HepG2 (cell line): ENCODE results near the gene GNPDA1. TPM values are rescaled to one million over a fixed set of nuclear protein-coding genes. Genes with fewer than 3 reads are reported as not detected.

Experiments used
- ATAC-seq: fragments of 200-7000 bp; cut with Tn5 transposase; 3 replicates; pipeline ENCODE4 v1.9.1; 2020; ENCODE audit warnings: mild to moderate bottlenecking, moderate library complexity
- BruUV-seq: library from RNA; stranded (reverse); fragments of 400-500 nt; replicated peaks from 2 replicates; lab custom pipeline; 2021; lab: Mats Ljungman, UMichigan
- CTCF ChIA-PET: fragments of 300-600 bp; formaldehyde crosslinking; extraction: SDS; loops from one replicate; lab custom pipeline; 2021; ENCODE audit warnings: low total read pairs, inconsistent platforms, low intra/inter-chr PET ratio; lab: Yijun Ruan, JAX
- POLR2A ChIA-PET: fragments of 350-600 bp; sonication (Branson Sonifier 250); formaldehyde crosslinking; loops from one replicate; lab custom pipeline; 2020; ENCODE audit warnings: antibody characterized with exemption, inconsistent platforms; lab: Yijun Ruan, JAX
- DNase-seq: peaks from one replicate; pipeline ENCODE4 v3.0.0-alpha.2; 2015; ENCODE audit warnings: low spot score
- FAIRE-seq: peaks from 3 replicates; lab custom pipeline; 2011; peaks lifted over from hg19 to GRCh38; lab: Jason Lieb, UNC
- H2AFZ ChIP-seq: one replicate; pipeline ENCODE4 v1.6.1; 2011; ENCODE audit warnings: low read length, inconsistent platforms
- H3K27ac ChIP-seq: fragments of 300-600 bp; 3 replicates; pipeline ENCODE4 v1.8.0; 2011; ENCODE audit warnings: mixed run types, mild to moderate bottlenecking, mixed read lengths, low read length, inconsistent platforms; ENCODE audit not compliant: insufficient read depth; ENCODE audit errors: extremely low read length
- H3K27me3 ChIP-seq, 2 experiments: fragments of 200-600 bp in 1 of 2; 2 replicates in 1 of 2; 3 replicates in 1 of 2; pipeline versions ENCODE4 v1.6.0 to v1.8.0; 2011; ENCODE audit warnings: low read length in 2 of 2, mild to moderate bottlenecking in 2 of 2, moderate library complexity in 2 of 2, inconsistent platforms in 1 of 2; ENCODE audit not compliant: insufficient read depth in 2 of 2, control insufficient read depth in 1 of 2
- H3K36me3 ChIP-seq, 2 experiments: fragments of 200-600 bp in 1 of 2; replicated peaks in 1 of 2; 2 replicates in 1 of 2; 3 replicates in 1 of 2; pipeline versions ENCODE4 v1.5.1 to v1.8.0; 2011; ENCODE audit warnings: low read length in 2 of 2, inconsistent platforms in 1 of 2; ENCODE audit not compliant: insufficient read depth in 2 of 2, control insufficient read depth in 1 of 2
- H3K4me1 ChIP-seq: 2 replicates; pipeline ENCODE4 v1.5.1; 2012; ENCODE audit warnings: low read length, inconsistent platforms; ENCODE audit not compliant: insufficient read depth
- H3K4me2 ChIP-seq: 2 replicates; pipeline ENCODE4 v1.6.0; 2011; ENCODE audit warnings: low read depth, low read length, inconsistent platforms
- H3K4me3 ChIP-seq, 3 experiments: fragments of 200-600 bp in 1 of 3; sonication (generic), shearing (Covaris generic) in 1 of 3; replicated peaks in 1 of 3; 2 replicates each; pipeline ENCODE4 v1.5.1; 2011 to 2016; ENCODE audit warnings: low read length in 3 of 3, inconsistent platforms in 2 of 3, low read depth in 2 of 3, mild to moderate bottlenecking in 2 of 3, control low read depth in 1 of 3, mixed read lengths in 1 of 3; ENCODE audit not compliant: insufficient read depth in 1 of 3
- H3K79me2 ChIP-seq: one replicate; pipeline ENCODE4 v1.6.1; 2011; ENCODE audit warnings: low read length, inconsistent platforms; ENCODE audit not compliant: insufficient read depth
- H3K9ac ChIP-seq: 2 replicates; pipeline ENCODE4 v1.6.0; 2011; ENCODE audit warnings: mild to moderate bottlenecking, low read depth, low read length, inconsistent platforms; ENCODE audit not compliant: insufficient read depth
- H3K9me3 ChIP-seq: 2 replicates; pipeline ENCODE4 v1.5.1; 2012; ENCODE audit warnings: mild to moderate bottlenecking, low read length
- H4K20me1 ChIP-seq: 2 replicates; pipeline ENCODE4 v1.6.0; 2011; ENCODE audit warnings: inconsistent platforms, mild to moderate bottlenecking, low read length, moderate library complexity; ENCODE audit not compliant: insufficient read depth
- ARHGAP35 ChIP-seq: sonication (generic); formaldehyde crosslinking; IDR thresholded peaks from 2 replicates; pipeline ENCODE4 v1.9.0; 2022; ENCODE audit warnings: mild to moderate bottlenecking, inconsistent platforms, moderate library complexity, missing genetic modification reagents, borderline replicate concordance
- ATRX ChIP-seq: sonication (generic); formaldehyde crosslinking; IDR thresholded peaks from 2 replicates; pipeline ENCODE4 v1.4.0; 2020; ENCODE audit warnings: missing genetic modification reagents, borderline replicate concordance
- CBX1 ChIP-seq: IDR thresholded peaks from one replicate; pipeline ENCODE4 v1.6.1; 2016; ENCODE audit warnings: antibody characterized with exemption, low read depth
- CENPT ChIP-seq: sonication (generic); formaldehyde crosslinking; IDR thresholded peaks from 2 replicates; pipeline ENCODE4 v1.8.0; 2022; ENCODE audit warnings: low read depth, mild to moderate bottlenecking, moderate library complexity, missing genetic modification reagents
- EEA1 ChIP-seq: sonication (generic); formaldehyde crosslinking; IDR thresholded peaks from 2 replicates; pipeline ENCODE4 v1.5.1; 2020; ENCODE audit warnings: mild to moderate bottlenecking, missing genetic modification reagents, borderline replicate concordance
- HDAC1 ChIP-seq: sonication (generic); formaldehyde crosslinking; IDR thresholded peaks from 2 replicates; pipeline ENCODE4 v1.5.1; 2020; ENCODE audit warnings: mild to moderate bottlenecking, missing genetic modification reagents
- MIER2 ChIP-seq: IDR thresholded peaks from 2 replicates; pipeline ENCODE4 v1.6.1; 2016; ENCODE audit warnings: missing biosample characterization, missing genetic modification reagents
- MTF1 ChIP-seq: sonication (generic); formaldehyde crosslinking; IDR thresholded peaks from 2 replicates; pipeline ENCODE4 v1.5.0; 2020; ENCODE audit warnings: missing genetic modification reagents
- RCOR2 ChIP-seq: IDR thresholded peaks from 2 replicates; pipeline ENCODE4 v1.6.1; 2016; ENCODE audit warnings: missing biosample characterization, missing genetic modification reagents
- RORA ChIP-seq: sonication (generic); formaldehyde crosslinking; IDR thresholded peaks from 2 replicates; pipeline ENCODE4 v1.5.0; 2020; ENCODE audit warnings: mild to moderate bottlenecking, missing genetic modification reagents, moderate library complexity
- ZNF570 ChIP-seq: sonication (generic); formaldehyde crosslinking; IDR thresholded peaks from 2 replicates; pipeline ENCODE4 v1.4.0; 2020; ENCODE audit warnings: mild to moderate bottlenecking, missing genetic modification reagents, borderline replicate concordance
- ZNF792 ChIP-seq: IDR thresholded peaks from 2 replicates; pipeline ENCODE4 v1.6.1; 2016
- ZNF878 ChIP-seq: sonication (generic); formaldehyde crosslinking; IDR thresholded peaks from 2 replicates; pipeline ENCODE4 v1.8.1; 2023; ENCODE audit warnings: mild to moderate bottlenecking, missing genetic modification reagents, moderate library complexity
- WGBS: methylation state at CpG from one replicate; pipeline ENCODE4 v1.1.6; 2017; ENCODE audit warnings: low lambda C conversion rate; 5-methylcytosine and 5-hydroxymethylcytosine counted together
- in situ Hi-C: cut with HindIII; loops from 2 replicates; pipeline ENCODE4 v1.10.0; 2017; ENCODE audit warnings: low pct_unique_long_range_greater_than_20kb; ENCODE audit not compliant: extremely low pct_ligation_motif_present
- intact Hi-C: fragments of 100-400 bp; cut with micrococcal nuclease; formaldehyde crosslinking; loops from one replicate; pipeline ENCODE4 v1.10.0; 2022; ENCODE audit not compliant: unreplicated experiment
- polyA plus RNA-seq, 8 experiments: library from polyadenylated mRNA; depleted of rRNA in 3 of 8; stranded (reverse) in 7 of 8; unstranded in 1 of 8; fragments of >200 nt; fragmentation: Illumina TruSeq in 4 of 8; extraction: Trizol in 4 of 8; gene quantifications; 2 replicates each; pipeline versions ENCODE4 v1.2.1 to v1.2.3, GENCODE V29; 2011 to 2016; ENCODE audit warnings: low read depth in 4 of 8, missing spikeins in 1 of 8, mixed read lengths in 1 of 8; ENCODE audit not compliant: insufficient read depth in 1 of 8
- total RNA-seq, 5 experiments: library from RNA; depleted of rRNA; stranded (reverse); fragments of >200 nt; fragmentation: Illumina TruSeq; extraction: Trizol; gene quantifications; 2 replicates each; pipeline ENCODE4 v1.2.3, GENCODE V29; 2016; ENCODE audit warnings: low read depth in 1 of 5
- TF ChIP-seq, protein P1 (sequence below): sonication (generic); formaldehyde crosslinking; IDR thresholded peaks from 2 replicates; pipeline ENCODE4 v1.4.0; 2020; ENCODE audit warnings: missing genetic modification reagents
- TF ChIP-seq, protein P2 (sequence below): sonication (generic); formaldehyde crosslinking; IDR thresholded peaks from 2 replicates; pipeline ENCODE4 v1.4.0; 2020; ENCODE audit warnings: missing genetic modification reagents

The GNPDA1 gene
- total and polyA plus RNA-seq, 2 of the 13 experiments (the other 11 are each of a cell fraction or from before 2014, with no cell fraction given): 6.0 to 54.1 TPM

DNA sequence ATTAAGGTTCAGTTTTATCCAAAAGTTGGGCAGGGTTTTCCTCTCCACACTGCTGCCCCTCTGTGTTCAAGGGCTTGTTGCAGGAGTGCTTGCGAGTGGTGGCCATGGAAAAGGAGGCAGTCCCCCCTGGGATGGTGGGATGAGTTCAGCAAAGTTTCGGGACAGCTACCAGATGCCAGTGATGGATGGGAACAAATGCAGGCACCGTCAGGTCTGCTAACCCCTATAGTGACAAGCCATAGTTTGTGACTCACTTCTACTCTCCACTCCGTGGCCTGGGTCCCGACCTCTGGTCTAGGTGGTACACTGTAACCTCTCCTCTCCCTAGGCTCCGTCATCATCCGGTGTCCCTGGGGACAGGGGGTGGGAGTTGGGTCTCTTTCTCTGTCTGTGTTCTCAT, 47.8 kb downstream of the GNPDA1 start:
- H3K36me3 ChIP-seq: no peaks in the 10 kb centered on the region
- no peak overlapping the region for H2AFZ ChIP-seq
- WGBS: 11% methylated on average over 6 of the region's 7 CpGs
- TF ChIP-seq, protein P1, sequence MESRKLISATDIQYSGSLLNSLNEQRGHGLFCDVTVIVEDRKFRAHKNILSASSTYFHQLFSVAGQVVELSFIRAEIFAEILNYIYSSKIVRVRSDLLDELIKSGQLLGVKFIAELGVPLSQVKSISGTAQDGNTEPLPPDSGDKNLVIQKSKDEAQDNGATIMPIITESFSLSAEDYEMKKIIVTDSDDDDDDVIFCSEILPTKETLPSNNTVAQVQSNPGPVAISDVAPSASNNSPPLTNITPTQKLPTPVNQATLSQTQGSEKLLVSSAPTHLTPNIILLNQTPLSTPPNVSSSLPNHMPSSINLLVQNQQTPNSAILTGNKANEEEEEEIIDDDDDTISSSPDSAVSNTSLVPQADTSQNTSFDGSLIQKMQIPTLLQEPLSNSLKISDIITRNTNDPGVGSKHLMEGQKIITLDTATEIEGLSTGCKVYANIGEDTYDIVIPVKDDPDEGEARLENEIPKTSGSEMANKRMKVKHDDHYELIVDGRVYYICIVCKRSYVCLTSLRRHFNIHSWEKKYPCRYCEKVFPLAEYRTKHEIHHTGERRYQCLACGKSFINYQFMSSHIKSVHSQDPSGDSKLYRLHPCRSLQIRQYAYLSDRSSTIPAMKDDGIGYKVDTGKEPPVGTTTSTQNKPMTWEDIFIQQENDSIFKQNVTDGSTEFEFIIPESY: no peak
- no peak for TF ChIP-seq ZNF878 (CRISPR knock-in tag)
- no peak for TF ChIP-seq RORA (CRISPR knock-in tag)
- TF ChIP-seq MTF1 (CRISPR knock-in tag): no peak
- no peak overlapping the region for H3K9ac ChIP-seq
- intact Hi-C loops: no loop called here
- ChIA-PET CTCF (no interaction called here), POLR2A (no interaction called here)
- no peak overlapping the region for H3K4me3 ChIP-seq
- in situ Hi-C loops: no loop called here
- no TSS peak for BruUV-seq
- H3K27ac ChIP-seq: no peak overlapping the region
- no peaks in the 10 kb centered on the region for H4K20me1 ChIP-seq
- H3K79me2 ChIP-seq: peaks cover 4% of the 10 kb centered on the region
- DNase-seq (no peak), FAIRE-seq (no peak), ATAC-seq (no peak; the same call in 2 of the 3 replicates)
- H3K9me3 ChIP-seq: no peaks in the 10 kb centered on the region
- H3K4me1 ChIP-seq: peaks cover 55% of the 10 kb centered on the region
- H3K27me3 ChIP-seq: no peaks in the 10 kb centered on the region; a peak in 3 of 5 replicates
- peak overlapping the region; percentile 40 for H3K4me2 ChIP-seq

DNA sequence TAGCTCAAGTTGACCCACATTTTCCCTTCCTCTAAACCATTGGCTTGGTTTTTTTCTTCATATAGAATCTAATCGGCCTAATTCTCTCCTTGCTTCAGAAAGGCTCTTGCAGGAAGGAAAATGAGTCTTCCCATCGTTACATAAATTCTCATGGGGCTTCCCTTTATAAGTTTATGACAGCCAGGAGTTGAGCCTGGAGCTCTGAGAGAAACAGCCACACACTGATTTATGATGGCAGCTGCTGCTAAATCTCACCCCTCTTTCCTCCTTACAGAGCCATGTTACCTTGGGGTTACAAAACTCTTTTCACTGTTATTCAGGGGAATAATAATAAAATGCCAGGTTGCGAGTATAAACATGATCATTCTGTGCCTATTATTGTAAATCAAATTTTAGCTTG, 49.1 kb downstream of the GNPDA1 start:
- in situ Hi-C loops: no loop called here
- ChIA-PET POLR2A (no interaction called here), CTCF (no interaction called here)
- BruUV-seq: no TSS peak
- no peak for ATAC-seq
- Histone ChIP-seq H3K79me2 (no peaks in the 10 kb centered on the region), H3K4me1 (peaks cover 52% of the 10 kb centered on the region), H3K9me3 (no peaks in the 10 kb centered on the region), H4K20me1 (no peaks in the 10 kb centered on the region), H3K4me3 (no peak overlapping the region), H3K4me2 (no peak overlapping the region), H3K9ac (no peak overlapping the region), H3K27me3 (peaks cover 0 to 11% of the 10 kb centered on the region in 2 experiments; a peak in 3 of 5 replicates), H2AFZ (no peak overlapping the region), H3K36me3 (no peaks in the 10 kb centered on the region), H3K27ac (no peak overlapping the region)
- no peak for FAIRE-seq
- intact Hi-C loops: loop anchor here (5.0 kb wide), 1 partner anchor 36 kb away; no protein-coding TSS in a partner anchor
- WGBS: 28% methylated on average over 3 of the region's 3 CpGs
- DNase-seq: no peak
- TF ChIP-seq HDAC1 (CRISPR knock-in tag) (no peak), EEA1 (CRISPR knock-in tag) (no peak), ARHGAP35 (no peak), RCOR2 (CRISPR knock-in tag) (no peak), MIER2 (CRISPR knock-in tag) (no peak), ZNF792 (CRISPR knock-in tag) (no peak), CBX1 (no peak), ATRX (CRISPR knock-in tag) (no peak), CENPT (CRISPR knock-in tag) (no peak), ZNF570 (CRISPR knock-in tag) (no peak)
- TF ChIP-seq, protein P2, sequence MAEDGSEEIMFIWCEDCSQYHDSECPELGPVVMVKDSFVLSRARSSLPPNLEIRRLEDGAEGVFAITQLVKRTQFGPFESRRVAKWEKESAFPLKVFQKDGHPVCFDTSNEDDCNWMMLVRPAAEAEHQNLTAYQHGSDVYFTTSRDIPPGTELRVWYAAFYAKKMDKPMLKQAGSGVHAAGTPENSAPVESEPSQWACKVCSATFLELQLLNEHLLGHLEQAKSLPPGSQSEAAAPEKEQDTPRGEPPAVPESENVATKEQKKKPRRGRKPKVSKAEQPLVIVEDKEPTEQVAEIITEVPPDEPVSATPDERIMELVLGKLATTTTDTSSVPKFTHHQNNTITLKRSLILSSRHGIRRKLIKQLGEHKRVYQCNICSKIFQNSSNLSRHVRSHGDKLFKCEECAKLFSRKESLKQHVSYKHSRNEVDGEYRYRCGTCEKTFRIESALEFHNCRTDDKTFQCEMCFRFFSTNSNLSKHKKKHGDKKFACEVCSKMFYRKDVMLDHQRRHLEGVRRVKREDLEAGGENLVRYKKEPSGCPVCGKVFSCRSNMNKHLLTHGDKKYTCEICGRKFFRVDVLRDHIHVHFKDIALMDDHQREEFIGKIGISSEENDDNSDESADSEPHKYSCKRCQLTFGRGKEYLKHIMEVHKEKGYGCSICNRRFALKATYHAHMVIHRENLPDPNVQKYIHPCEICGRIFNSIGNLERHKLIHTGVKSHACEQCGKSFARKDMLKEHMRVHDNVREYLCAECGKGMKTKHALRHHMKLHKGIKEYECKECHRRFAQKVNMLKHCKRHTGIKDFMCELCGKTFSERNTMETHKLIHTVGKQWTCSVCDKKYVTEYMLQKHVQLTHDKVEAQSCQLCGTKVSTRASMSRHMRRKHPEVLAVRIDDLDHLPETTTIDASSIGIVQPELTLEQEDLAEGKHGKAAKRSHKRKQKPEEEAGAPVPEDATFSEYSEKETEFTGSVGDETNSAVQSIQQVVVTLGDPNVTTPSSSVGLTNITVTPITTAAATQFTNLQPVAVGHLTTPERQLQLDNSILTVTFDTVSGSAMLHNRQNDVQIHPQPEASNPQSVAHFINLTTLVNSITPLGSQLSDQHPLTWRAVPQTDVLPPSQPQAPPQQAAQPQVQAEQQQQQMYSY (CRISPR knock-in tag): no peak
